ENCODE measurements around the gene ADAMTS18. TPM values are rescaled to one million over a fixed set of nuclear protein-coding genes. Genes with fewer than 3 reads are reported as not detected.

ADAMTS18 gene
- polyA plus RNA-seq, 2 of the 4 experiments (the other 2 are of a cell fraction) = 0.03 TPM; not detected in 1

DNA sequence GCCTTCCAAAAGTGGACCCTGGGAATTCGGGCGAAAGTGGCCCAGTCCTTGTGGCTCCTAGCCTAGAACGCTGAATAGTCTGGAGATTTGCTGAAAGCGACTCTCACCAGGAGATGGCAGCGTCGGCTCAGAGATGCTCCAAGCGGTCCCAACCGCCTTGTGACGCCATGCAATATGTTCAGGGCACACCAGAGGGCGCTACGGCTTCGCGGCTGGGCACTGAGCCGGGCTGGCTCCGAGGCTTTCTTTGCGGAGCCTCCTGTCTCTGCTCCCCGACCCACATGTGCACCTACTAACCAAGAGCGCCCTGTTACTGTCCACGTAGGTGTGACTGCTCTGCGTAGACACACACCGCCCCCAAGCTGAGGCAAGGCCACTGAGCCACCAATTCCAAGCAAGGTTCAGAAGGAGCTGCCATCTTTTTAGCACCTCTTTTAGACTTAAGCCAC lies 198.7 kb downstream of the ADAMTS18 start (continued):
- TF ChIP-seq EHF (CRISPR knock-in tag; IDR thresholded peaks at IDR 0.05) = no peak

DNA sequence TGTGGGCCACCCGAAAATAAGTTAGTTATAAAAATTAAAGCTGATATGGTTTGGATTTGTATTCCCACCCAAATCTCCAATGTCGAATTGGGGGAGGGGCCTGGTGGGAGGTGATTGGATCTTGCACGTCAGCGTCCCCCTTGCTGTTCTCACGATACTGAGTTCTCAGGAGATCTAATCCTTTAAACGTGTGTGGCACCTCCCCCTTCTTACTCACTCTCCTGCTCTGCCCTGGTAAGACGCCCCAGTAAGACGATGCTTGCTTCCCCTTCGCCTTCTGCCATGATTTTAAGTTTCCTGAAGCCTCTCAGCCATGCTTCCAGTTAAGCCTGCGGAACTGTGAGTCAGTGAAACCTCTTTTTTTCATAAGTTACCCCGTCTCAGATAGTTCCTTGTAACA lies 200.2 kb downstream of the ADAMTS18 start:
- no peak overlapping the region for H3K4me2 ChIP-seq
- peaks cover 9% of the 10 kb centered on the region; the same call in 2 of the 3 replicates for H3K4me1 ChIP-seq
- DNase-seq (ENCODE audit: low read depth in 1 of 2, low spot score in 1 of 2) (no peak), ATAC-seq (no peak), FAIRE-seq (no peak)
- ChIA-PET POLR2A (no interaction called here), CTCF (interaction anchor here (0.9 to 18.1 kb wide), 11 partner anchors 12 to 739 kb away, joined by 3 to 475 read pairs (median 5); no protein-coding TSS in a partner anchor)
- 55% methylated on average over 11 of the region's 11 CpGs for WGBS (ENCODE audit: missing lambda C conversion rate)
- TF ChIP-seq CEBPB (IDR thresholded peaks at IDR 0.05) = no peak
- H3K4me3 ChIP-seq = no peak overlapping the region
- no peaks in the 10 kb centered on the region for H3K9me3 ChIP-seq
- H3K27ac ChIP-seq = no peak overlapping the region

DNA sequence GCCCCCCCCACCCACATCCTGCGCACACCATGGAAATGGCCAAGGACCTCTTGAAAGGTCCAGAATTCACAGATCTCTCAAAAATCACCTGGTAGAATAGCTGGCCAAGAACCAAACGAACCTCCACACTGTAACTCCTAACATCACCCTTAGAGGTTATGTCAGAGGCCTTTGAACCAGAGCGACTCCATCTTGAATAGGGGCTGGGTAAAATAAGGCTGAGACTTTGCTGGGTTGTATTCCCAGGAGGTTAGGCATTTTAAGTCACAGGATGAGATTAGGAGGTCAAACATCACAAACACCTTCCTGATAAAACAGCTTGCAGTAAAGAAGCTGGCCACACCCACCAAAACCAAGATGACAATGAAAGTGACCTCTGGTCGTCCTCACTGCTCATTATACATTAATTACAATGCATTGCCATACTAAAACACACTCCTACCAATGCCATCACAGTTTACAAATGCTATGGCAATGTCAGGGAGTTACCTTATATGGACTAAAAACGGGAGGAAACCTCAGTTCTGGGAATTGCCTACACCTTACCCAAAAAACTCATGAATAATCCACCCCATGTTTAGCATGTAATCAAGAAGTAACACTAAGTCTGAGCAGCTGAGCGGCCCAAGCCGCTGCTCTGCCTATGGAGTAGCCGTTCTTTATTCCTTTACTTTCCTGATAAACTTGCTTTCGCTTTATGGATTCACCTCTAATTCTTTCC lies 200.9 kb downstream of the ADAMTS18 start:
- Histone ChIP-seq H3K4me3 (no peak overlapping the region), H3K27ac (no peak overlapping the region), H3K9me3 (no peaks in the 10 kb centered on the region), H3K4me2 (no peak overlapping the region), H3K4me1 (peaks cover 9% of the 10 kb centered on the region; the same call in 2 of the 3 replicates)
- ChIA-PET CTCF (interaction anchor here (1.7 to 18.1 kb wide), 5 partner anchors 11 to 427 kb away, joined by 5 to 475 read pairs (median 31); no protein-coding TSS in a partner anchor), POLR2A (no interaction called here)
- FAIRE-seq (no peak), DNase-seq (ENCODE audit: low read depth in 1 of 2, low spot score in 1 of 2) (no peak), ATAC-seq (no peak)
- TF ChIP-seq PHF8 (IDR thresholded peaks at IDR 0.05; ENCODE audit: borderline replicate concordance, low read depth) (no peak), HEYL (CRISPR knock-in tag; IDR thresholded peaks at IDR 0.05) (no peak), KDM1A (IDR thresholded peaks at IDR 0.05; ENCODE audit: low read depth) (no peak), ZFP36 (IDR thresholded peaks at IDR 0.05; ENCODE audit: borderline replicate concordance, partially characterized antibody) (no peak), FOSL2 (IDR thresholded peaks at IDR 0.05) (no peak), FOSL2 (CRISPR knock-in tag; IDR thresholded peaks at IDR 0.05) (no peak)
- TF ChIP-seq, protein P1, sequence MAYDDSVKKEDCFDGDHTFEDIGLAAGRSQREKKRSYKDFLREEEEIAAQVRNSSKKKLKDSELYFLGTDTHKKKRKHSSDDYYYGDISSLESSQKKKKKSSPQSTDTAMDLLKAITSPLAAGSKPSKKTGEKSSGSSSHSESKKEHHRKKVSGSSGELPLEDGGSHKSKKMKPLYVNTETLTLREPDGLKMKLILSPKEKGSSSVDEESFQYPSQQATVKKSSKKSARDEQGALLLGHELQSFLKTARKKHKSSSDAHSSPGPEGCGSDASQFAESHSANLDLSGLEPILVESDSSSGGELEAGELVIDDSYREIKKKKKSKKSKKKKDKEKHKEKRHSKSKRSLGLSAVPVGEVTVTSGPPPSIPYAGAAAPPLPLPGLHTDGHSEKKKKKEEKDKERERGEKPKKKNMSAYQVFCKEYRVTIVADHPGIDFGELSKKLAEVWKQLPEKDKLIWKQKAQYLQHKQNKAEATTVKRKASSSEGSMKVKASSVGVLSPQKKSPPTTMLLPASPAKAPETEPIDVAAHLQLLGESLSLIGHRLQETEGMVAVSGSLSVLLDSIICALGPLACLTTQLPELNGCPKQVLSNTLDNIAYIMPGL (CRISPR knock-in tag; IDR thresholded peaks at IDR 0.05; ENCODE audit: borderline replicate concordance) = no peak
- TF ChIP-seq, protein P2, sequence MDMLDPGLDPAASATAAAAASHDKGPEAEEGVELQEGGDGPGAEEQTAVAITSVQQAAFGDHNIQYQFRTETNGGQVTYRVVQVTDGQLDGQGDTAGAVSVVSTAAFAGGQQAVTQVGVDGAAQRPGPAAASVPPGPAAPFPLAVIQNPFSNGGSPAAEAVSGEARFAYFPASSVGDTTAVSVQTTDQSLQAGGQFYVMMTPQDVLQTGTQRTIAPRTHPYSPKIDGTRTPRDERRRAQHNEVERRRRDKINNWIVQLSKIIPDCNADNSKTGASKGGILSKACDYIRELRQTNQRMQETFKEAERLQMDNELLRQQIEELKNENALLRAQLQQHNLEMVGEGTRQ (IDR thresholded peaks at IDR 0.05) = no peak
- TF ChIP-seq, protein P3, sequence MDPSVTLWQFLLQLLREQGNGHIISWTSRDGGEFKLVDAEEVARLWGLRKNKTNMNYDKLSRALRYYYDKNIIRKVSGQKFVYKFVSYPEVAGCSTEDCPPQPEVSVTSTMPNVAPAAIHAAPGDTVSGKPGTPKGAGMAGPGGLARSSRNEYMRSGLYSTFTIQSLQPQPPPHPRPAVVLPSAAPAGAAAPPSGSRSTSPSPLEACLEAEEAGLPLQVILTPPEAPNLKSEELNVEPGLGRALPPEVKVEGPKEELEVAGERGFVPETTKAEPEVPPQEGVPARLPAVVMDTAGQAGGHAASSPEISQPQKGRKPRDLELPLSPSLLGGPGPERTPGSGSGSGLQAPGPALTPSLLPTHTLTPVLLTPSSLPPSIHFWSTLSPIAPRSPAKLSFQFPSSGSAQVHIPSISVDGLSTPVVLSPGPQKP (IDR thresholded peaks at IDR 0.05; ENCODE audit: low read depth, low read length) = no peak
- WGBS (ENCODE audit: missing lambda C conversion rate) = 71% methylated on average over 9 of the region's 9 CpGs

Other genes with a start within 250 kb of the ADAMTS18 start
- gene MON1B, start 243.8 kb downstream of the ADAMTS18 start, polyA plus RNA-seq (2011; rRNA removed) = 18.0 and 27.2 TPM in 2 replicates
- gene MON1B, start 243.8 kb downstream of the ADAMTS18 start, polyA plus RNA-seq (2017; fragmentation: RNase III; extraction: RNeasy Plus Mini Kit Qiagen cat#74134 plus additional on column Dnase treatment) = 28.0 to 33.3 TPM (median 32.5 TPM) in 3 replicates
- 0.45 and 1.4 TPM in 2 replicates for gene SYCE1L, start 235.6 kb downstream of the ADAMTS18 start, polyA plus RNA-seq (2011; rRNA removed)
- gene SYCE1L, start 235.6 kb downstream of the ADAMTS18 start, polyA plus RNA-seq (2017; fragmentation: RNase III; extraction: RNeasy Plus Mini Kit Qiagen cat#74134 plus additional on column Dnase treatment) = 5.2 to 8.0 TPM (median 6.6 TPM) in 3 replicates